Hematopoietic multipotent progenitor cell treated with erythropoietin and hydrocortisone succinate and interleukin-3 and kit ligand, for 6 days (in vitro differentiated cells): ENCODE measurements around the gene MAN1B1.
"Not testable (repeated sequence)": the region's sequence is repeated elsewhere in the genome, so short reads cannot be mapped to it uniquely, and the experiment has no call there.

Experiments used
- DNase-seq: peaks from one replicate; pipeline ENCODE4 v3.0.0-alpha.2; 2015

MAN1B1 gene

GRCh38 chr9:137052998-137053943, 33.5 kb upstream of the MAN1B1 start:
- DNase-seq, result no peak

GRCh38 chr9:137053944-137054931, 32.5 kb upstream of the MAN1B1 start, which contains the start of gene ENTPD2:
TSS of gene ENTPD2 (minus strand) at chr9:137054061. CDS start at chr9:137053997, 64 bp downstream.
- DNase-seq, result no peak

- DNase-seq, result no peak
These were observed 31.8 kb upstream of the MAN1B1 start for GRCh38 chr9:137054932-137055384.

- DNase-seq, result no peak
These were observed 31.1 kb upstream of the MAN1B1 start for GRCh38 chr9:137055385-137056364.

GRCh38 chr9:137056739-137057415, 29.9 kb upstream of the MAN1B1 start:
- no peak for DNase-seq

- no peak for DNase-seq
These were observed 29.2 kb upstream of the MAN1B1 start for GRCh38 chr9:137057545-137057944.

GRCh38 chr9:137058521-137059234, 28.1 kb upstream of the MAN1B1 start:
- DNase-seq, result no peak

- no peak for DNase-seq
These were observed 24.4 kb upstream of the MAN1B1 start for GRCh38 chr9:137062384-137062783.

- not testable (repeated sequence) for DNase-seq
These were observed 24.0 kb upstream of the MAN1B1 start for GRCh38 chr9:137062798-137063197.

- DNase-seq, result no peak
These were observed 23.3 kb upstream of the MAN1B1 start for GRCh38 chr9:137063311-137064026.

GRCh38 chr9:137064027-137064879, 22.5 kb upstream of the MAN1B1 start:
- peak; percentile 66 for DNase-seq

- no peak for DNase-seq
These were observed 22.0 kb upstream of the MAN1B1 start for GRCh38 chr9:137064880-137065164.

- DNase-seq, result no peak
These were observed 21.3 kb upstream of the MAN1B1 start for GRCh38 chr9:137065336-137065967.

- DNase-seq, result no peak
These were observed 20.5 kb upstream of the MAN1B1 start for GRCh38 chr9:137066096-137066861.

- DNase-seq, result peak; percentile 92
These were observed 18.8 kb upstream of the MAN1B1 start for GRCh38 chr9:137067860-137068538.

GRCh38 chr9:137068539-137069507, 18.0 kb upstream of the MAN1B1 start:
- no peak for DNase-seq
